ENCODE results near the gene PXDN.

PXDN gene

GRCh38 chr2:1775511-1776035, 31.3 kb upstream of the PXDN start:
- no peak for TF ChIP-seq CTCF (IDR thresholded peaks at IDR 0.05; ENCODE audit: low read depth, low read length)
- H3K4me3 ChIP-seq (ENCODE audit: low read depth, low read length): no peak overlapping the region
- in situ Hi-C loops (cut with HindIII; ENCODE audit: low sequenced_read_pairs): no loop called here
- no peak for DNase-seq (ENCODE audit: low read depth, low spot score)

- no peak for DNase-seq (ENCODE audit: low read depth, low spot score)
- TF ChIP-seq CTCF (IDR thresholded peaks at IDR 0.05; ENCODE audit: low read depth, low read length): no peak
- no peak overlapping the region for H3K4me3 ChIP-seq (ENCODE audit: low read depth, low read length)
- in situ Hi-C loops (cut with HindIII; ENCODE audit: low sequenced_read_pairs): no loop called here
Observed at GRCh38 chr2:1774929-1775328, 30.6 kb upstream of the PXDN start.

GRCh38 chr2:1773883-1774282, 29.6 kb upstream of the PXDN start:
- TF ChIP-seq CTCF (IDR thresholded peaks at IDR 0.05; ENCODE audit: low read depth, low read length): no peak
- in situ Hi-C loops (cut with HindIII; ENCODE audit: low sequenced_read_pairs): no loop called here
- no peak overlapping the region for H3K4me3 ChIP-seq (ENCODE audit: low read depth, low read length)
- DNase-seq (ENCODE audit: low read depth, low spot score): no peak

GRCh38 chr2:1772471-1773267, 28.4 kb upstream of the PXDN start:
- no peak for TF ChIP-seq CTCF (IDR thresholded peaks at IDR 0.05; ENCODE audit: low read depth, low read length)
- no peak for DNase-seq (ENCODE audit: low read depth, low spot score)
- H3K4me3 ChIP-seq (ENCODE audit: low read depth, low read length): no peak overlapping the region
- in situ Hi-C loops (cut with HindIII; ENCODE audit: low sequenced_read_pairs): no loop called here

- no peak for TF ChIP-seq CTCF (IDR thresholded peaks at IDR 0.05; ENCODE audit: low read depth, low read length)
- H3K4me3 ChIP-seq (ENCODE audit: low read depth, low read length): no peak overlapping the region
- in situ Hi-C loops (cut with HindIII; ENCODE audit: low sequenced_read_pairs): no loop called here
- no peak for DNase-seq (ENCODE audit: low read depth, low spot score)
Observed at GRCh38 chr2:1771626-1772280, 27.4 kb upstream of the PXDN start.

GRCh38 chr2:1770566-1771380, 26.5 kb upstream of the PXDN start:
- TF ChIP-seq CTCF (IDR thresholded peaks at IDR 0.05; ENCODE audit: low read depth, low read length): no peak
- in situ Hi-C loops (cut with HindIII; ENCODE audit: low sequenced_read_pairs): no loop called here
- no peak for DNase-seq (ENCODE audit: low read depth, low spot score)
- H3K4me3 ChIP-seq (ENCODE audit: low read depth, low read length): no peak overlapping the region
